T-helper 1 cell treated with Interleukin-12 subunit alpha and Interleukin-12 subunit beta and Interleukin-4 antibody, amounts not matched to agents 30 μg/mL and 1 μg/mL, for 36 hours (primary cell): ENCODE measurements around the gene RCHY1.

Experiments
- H3K27ac Mint-ChIP-seq: one replicate; pipeline ENCODE4 v1.8.0; 2021; ENCODE audit warnings: mild to moderate bottlenecking, mixed read lengths
- H3K27me3 Mint-ChIP-seq: one replicate; pipeline ENCODE4 v1.8.0; 2021; ENCODE audit warnings: low read depth, mixed read lengths
- H3K36me3 Mint-ChIP-seq: one replicate; pipeline ENCODE4 v1.8.0; 2021; ENCODE audit warnings: low read depth, mixed read lengths
- H3K4me1 Mint-ChIP-seq: one replicate; pipeline ENCODE4 v1.8.0; 2021; ENCODE audit warnings: low read depth, mixed read lengths
- H3K4me3 Mint-ChIP-seq: one replicate; pipeline ENCODE4 v1.8.0; 2021; ENCODE audit warnings: mild to moderate bottlenecking, moderate library complexity, mixed read lengths
- H3K9me3 Mint-ChIP-seq: one replicate; pipeline ENCODE4 v1.8.0; 2021; ENCODE audit warnings: mixed read lengths

Gene RCHY1

GRCh38 chr4:75499900-75500299 is 14.3 kb downstream of the RCHY1 start:
- Mint-ChIP-seq H3K4me3 (no peak overlapping the region), H3K36me3 (peaks cover 48% of the 10 kb centered on the region), H3K27me3 (no peaks in the 10 kb centered on the region), H3K4me1 (peaks cover 14% of the 10 kb centered on the region), H3K9me3 (peaks cover 4% of the 10 kb centered on the region), H3K27ac (no peak overlapping the region)

DNA sequence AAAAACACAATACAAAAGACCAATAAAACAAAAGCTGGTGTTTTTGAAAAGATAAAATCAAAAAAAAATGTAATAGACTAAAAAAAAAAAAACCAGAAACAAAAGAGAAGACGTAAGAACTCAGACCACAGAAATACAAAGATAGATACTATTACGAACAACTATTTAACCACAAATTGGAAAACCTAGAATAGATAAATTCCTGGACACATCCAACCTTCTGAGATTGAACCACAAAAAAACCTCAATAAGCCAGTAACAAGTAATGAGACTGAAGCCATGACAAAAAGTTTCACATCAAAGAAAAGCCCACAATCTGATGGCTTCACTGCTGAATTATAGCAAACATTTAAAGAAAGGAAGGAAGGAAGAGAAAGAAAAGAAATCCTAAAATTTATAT is 16.2 kb downstream of the RCHY1 start:
- Mint-ChIP-seq H3K27me3 (no peaks in the 10 kb centered on the region), H3K4me1 (peaks cover 14% of the 10 kb centered on the region), H3K27ac (no peak overlapping the region), H3K4me3 (no peak overlapping the region), H3K36me3 (peaks cover 46% of the 10 kb centered on the region), H3K9me3 (peaks cover 4% of the 10 kb centered on the region)

GRCh38 chr4:75497133-75497532 is 17.1 kb downstream of the RCHY1 start:
- no peaks in the 10 kb centered on the region for H3K27me3 Mint-ChIP-seq
- H3K36me3 Mint-ChIP-seq, result peaks cover 44% of the 10 kb centered on the region
- H3K4me3 Mint-ChIP-seq, result no peak overlapping the region
- peaks cover 4% of the 10 kb centered on the region for H3K9me3 Mint-ChIP-seq
- peaks cover 14% of the 10 kb centered on the region for H3K4me1 Mint-ChIP-seq
- no peak overlapping the region for H3K27ac Mint-ChIP-seq

- H3K4me3 Mint-ChIP-seq, result no peak overlapping the region
- peaks cover 47% of the 10 kb centered on the region for H3K36me3 Mint-ChIP-seq
- H3K27me3 Mint-ChIP-seq, result no peaks in the 10 kb centered on the region
- H3K27ac Mint-ChIP-seq, result peak overlapping the region; percentile 18
- peaks cover 4% of the 10 kb centered on the region for H3K9me3 Mint-ChIP-seq
- peaks cover 14% of the 10 kb centered on the region for H3K4me1 Mint-ChIP-seq
Measured at GRCh38 chr4:75496406-75496805, 17.8 kb downstream of the RCHY1 start.

DNA sequence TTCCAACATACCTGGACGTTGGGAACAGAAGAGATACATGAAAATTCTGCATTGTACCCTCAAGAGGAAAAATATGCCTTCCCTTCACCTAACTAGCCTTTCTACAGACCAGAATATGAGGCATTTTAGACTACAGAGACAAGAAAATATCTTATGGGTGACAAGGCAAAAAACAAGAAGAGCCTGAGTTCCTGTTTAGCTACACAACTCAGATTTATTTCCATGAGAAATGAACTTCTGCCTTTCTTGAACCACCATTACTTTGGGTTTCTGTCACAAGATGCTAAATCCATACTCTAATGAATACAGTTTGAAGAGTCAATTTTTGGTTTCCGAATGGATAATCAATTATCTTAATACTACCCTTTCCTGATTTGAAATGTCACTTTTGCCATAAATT is 18.7 kb downstream of the RCHY1 start:
- Mint-ChIP-seq H3K27ac (no peak overlapping the region), H3K27me3 (no peaks in the 10 kb centered on the region), H3K4me1 (peaks cover 14% of the 10 kb centered on the region), H3K36me3 (peaks cover 48% of the 10 kb centered on the region), H3K9me3 (peaks cover 4% of the 10 kb centered on the region), H3K4me3 (no peak overlapping the region)

- H3K36me3 Mint-ChIP-seq, result peaks cover 44% of the 10 kb centered on the region
- peaks cover 4% of the 10 kb centered on the region for H3K9me3 Mint-ChIP-seq
- H3K4me1 Mint-ChIP-seq, result peaks cover 12% of the 10 kb centered on the region
- no peaks in the 10 kb centered on the region for H3K27me3 Mint-ChIP-seq
- no peak overlapping the region for H3K27ac Mint-ChIP-seq
- H3K4me3 Mint-ChIP-seq, result no peak overlapping the region
Measured at GRCh38 chr4:75494563-75494962, 19.6 kb downstream of the RCHY1 start.

- H3K36me3 Mint-ChIP-seq, result peaks cover 21% of the 10 kb centered on the region
- no peaks in the 10 kb centered on the region for H3K9me3 Mint-ChIP-seq
- no peaks in the 10 kb centered on the region for H3K4me1 Mint-ChIP-seq
- no peak overlapping the region for H3K4me3 Mint-ChIP-seq
- H3K27ac Mint-ChIP-seq, result no peak overlapping the region
- H3K27me3 Mint-ChIP-seq, result no peaks in the 10 kb centered on the region
Measured at GRCh38 chr4:75490155-75490554, 24.0 kb downstream of the RCHY1 start.

DNA sequence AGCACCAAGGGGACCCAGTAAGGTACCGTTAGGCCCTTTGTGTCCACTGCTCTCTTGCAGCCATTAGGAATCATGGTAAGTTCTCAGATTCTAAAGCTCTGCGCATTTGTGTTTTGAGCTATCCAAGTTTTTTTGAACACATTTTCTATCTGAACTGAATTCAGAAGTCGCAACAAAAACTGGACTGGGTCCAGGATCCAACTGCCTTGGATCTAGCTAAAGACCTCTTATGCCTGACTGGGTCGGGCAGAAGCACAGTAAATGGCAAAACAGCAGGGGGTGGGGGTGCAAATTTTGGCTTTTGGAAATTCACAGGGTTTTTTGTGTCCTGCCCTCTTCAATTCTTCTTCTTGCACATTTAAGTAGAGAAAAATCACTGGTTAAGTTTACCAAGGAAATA is 30.0 kb downstream of the RCHY1 start:
- Mint-ChIP-seq H3K27me3 (no peaks in the 10 kb centered on the region), H3K36me3 (peaks cover 27% of the 10 kb centered on the region), H3K4me3 (no peak overlapping the region), H3K4me1 (no peaks in the 10 kb centered on the region), H3K9me3 (no peaks in the 10 kb centered on the region), H3K27ac (no peak overlapping the region)

DNA sequence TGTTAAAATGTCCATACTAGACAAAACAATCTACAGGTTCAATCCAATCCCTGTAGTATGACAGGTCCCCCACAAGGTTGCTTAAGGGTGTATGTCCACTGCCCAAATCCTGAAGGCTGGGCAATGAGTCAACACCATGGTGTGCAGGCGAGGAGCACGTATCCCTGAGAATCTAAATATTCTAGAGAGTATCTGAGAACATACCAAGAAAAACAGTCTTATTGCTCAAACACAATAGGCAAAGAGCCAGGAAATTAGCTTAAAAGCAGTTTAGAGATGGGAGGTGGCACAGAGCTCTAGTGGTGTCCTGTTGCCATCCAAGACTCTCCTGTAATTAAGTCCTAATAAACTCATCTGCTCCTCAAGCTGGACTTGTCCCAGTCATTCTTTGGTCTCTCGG is 37.0 kb downstream of the RCHY1 start:
- Mint-ChIP-seq H3K36me3 (peaks cover 49% of the 10 kb centered on the region), H3K4me1 (no peaks in the 10 kb centered on the region), H3K27me3 (no peaks in the 10 kb centered on the region), H3K9me3 (peaks cover 6% of the 10 kb centered on the region), H3K4me3 (no peak overlapping the region), H3K27ac (no peak overlapping the region)

GRCh38 chr4:75470738-75471137 is 43.5 kb downstream of the RCHY1 start:
- Mint-ChIP-seq H3K27ac (no peak overlapping the region), H3K4me1 (no peaks in the 10 kb centered on the region), H3K27me3 (no peaks in the 10 kb centered on the region)

GRCh38 chr4:75469896-75470295 is 44.3 kb downstream of the RCHY1 start:
- no peaks in the 10 kb centered on the region for H3K9me3 Mint-ChIP-seq
- no peaks in the 10 kb centered on the region for H3K4me1 Mint-ChIP-seq
- no peak overlapping the region for H3K27ac Mint-ChIP-seq
- H3K4me3 Mint-ChIP-seq, result no peak overlapping the region
- peaks cover 2% of the 10 kb centered on the region for H3K36me3 Mint-ChIP-seq
- H3K27me3 Mint-ChIP-seq, result peaks cover 5% of the 10 kb centered on the region

More at GRCh38 chr4:75470738-75471137, 43.5 kb downstream of the RCHY1 start:
- Mint-ChIP-seq H3K4me3 (no peak overlapping the region), H3K9me3 (no peaks in the 10 kb centered on the region), H3K36me3 (peaks cover 4% of the 10 kb centered on the region)

- Mint-ChIP-seq H3K36me3 (no peaks in the 10 kb centered on the region), H3K9me3 (no peaks in the 10 kb centered on the region), H3K27ac (no peak overlapping the region), H3K4me1 (no peaks in the 10 kb centered on the region), H3K27me3 (peaks cover 5% of the 10 kb centered on the region), H3K4me3 (no peak overlapping the region)
Measured at GRCh38 chr4:75457365-75457764, 56.8 kb downstream of the RCHY1 start.

GRCh38 chr4:75434105-75434504 is 80.1 kb downstream of the RCHY1 start:
- Mint-ChIP-seq H3K4me1 (no peaks in the 10 kb centered on the region), H3K36me3 (no peaks in the 10 kb centered on the region), H3K27ac (no peak overlapping the region), H3K9me3 (peaks cover 4% of the 10 kb centered on the region), H3K27me3 (no peaks in the 10 kb centered on the region), H3K4me3 (no peak overlapping the region)

- H3K27me3 Mint-ChIP-seq, result no peaks in the 10 kb centered on the region
- H3K9me3 Mint-ChIP-seq, result peaks cover 4% of the 10 kb centered on the region
- H3K36me3 Mint-ChIP-seq, result no peaks in the 10 kb centered on the region
- H3K27ac Mint-ChIP-seq, result no peak overlapping the region
- no peak overlapping the region for H3K4me3 Mint-ChIP-seq
- no peaks in the 10 kb centered on the region for H3K4me1 Mint-ChIP-seq
Measured at GRCh38 chr4:75432683-75433082, 81.5 kb downstream of the RCHY1 start.

DNA sequence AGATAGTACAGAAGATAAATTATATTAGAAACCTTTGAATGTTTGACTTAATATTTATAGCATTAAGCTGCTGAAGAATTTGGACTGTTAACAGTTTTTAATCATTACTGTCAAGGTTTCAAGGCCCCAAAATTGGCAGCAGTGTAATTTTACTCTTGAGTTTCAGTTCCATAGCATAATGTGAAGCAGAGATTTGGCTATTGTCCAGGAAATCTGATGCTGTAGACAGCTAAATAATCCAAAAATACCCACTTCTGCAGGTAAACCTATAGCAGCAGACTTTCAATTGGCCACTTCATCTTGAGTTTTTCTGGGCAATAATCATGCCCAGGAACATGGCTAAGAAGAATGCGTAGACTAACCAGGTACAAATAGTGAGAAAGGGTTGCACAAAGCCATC is 85.0 kb downstream of the RCHY1 start:
- H3K36me3 Mint-ChIP-seq, result no peaks in the 10 kb centered on the region
- H3K9me3 Mint-ChIP-seq, result no peaks in the 10 kb centered on the region
- no peaks in the 10 kb centered on the region for H3K4me1 Mint-ChIP-seq
- no peaks in the 10 kb centered on the region for H3K27me3 Mint-ChIP-seq
- H3K27ac Mint-ChIP-seq, result no peak overlapping the region
- H3K4me3 Mint-ChIP-seq, result no peak overlapping the region
